KMS-11 (cell line): ENCODE measurements around the gene PC.

ENCODE experiments used
- H2AFZ ChIP-seq: fragments of 200-600 bp; sonication (generic); 2 replicates; pipeline ENCODE4 v1.6.1; 2016; ENCODE audit warnings: antibody characterized with exemption, mixed run types, low read depth
- H3K27ac ChIP-seq: fragments of 200-600 bp; sonication (generic); 2 replicates; pipeline ENCODE4 v1.6.1; 2016; ENCODE audit warnings: mild to moderate bottlenecking, mixed run types
- H3K27me3 ChIP-seq: fragments of 200-600 bp; sonication (generic); 2 replicates; pipeline ENCODE4 v1.6.1; 2017; ENCODE audit warnings: mild to moderate bottlenecking, low read depth, mixed run types, moderate library complexity; ENCODE audit not compliant: insufficient read depth
- H3K36me3 ChIP-seq: fragments of 200-600 bp; sonication (generic); 2 replicates; pipeline ENCODE4 v1.6.1; 2017; ENCODE audit warnings: mild to moderate bottlenecking, mixed run types; ENCODE audit not compliant: insufficient read depth
- H3K4me1 ChIP-seq: fragments of 200-600 bp; sonication (generic); 2 replicates; pipeline ENCODE4 v1.6.1; 2016; ENCODE audit warnings: mild to moderate bottlenecking, low read depth, mixed run types; ENCODE audit not compliant: poor library complexity, severe bottlenecking
- H3K4me2 ChIP-seq: fragments of 200-600 bp; sonication (generic); 2 replicates; pipeline ENCODE4 v1.7.0; 2016; ENCODE audit warnings: mild to moderate bottlenecking, mixed run types
- H3K4me3 ChIP-seq: fragments of 200-600 bp; sonication (generic); IDR thresholded peaks from 2 replicates; pipeline ENCODE4 v1.6.1; 2017; ENCODE audit warnings: low read depth, low read length, mixed read lengths; ENCODE audit not compliant: insufficient read depth
- H3K79me2 ChIP-seq: fragments of 200-600 bp; sonication (generic); 2 replicates; pipeline ENCODE4 v1.6.1; 2016; ENCODE audit warnings: low read depth, mixed run types; ENCODE audit not compliant: insufficient read depth
- H3K9ac ChIP-seq: fragments of 200-600 bp; sonication (generic); 2 replicates; pipeline ENCODE4 v1.6.1; 2016; ENCODE audit warnings: mild to moderate bottlenecking, mixed run types
- H4K20me1 ChIP-seq: fragments of 200-600 bp; sonication (generic); 2 replicates; pipeline ENCODE4 v1.6.1; 2016; ENCODE audit warnings: mild to moderate bottlenecking, mixed run types; ENCODE audit not compliant: insufficient read depth
- TF ChIP-seq, protein P1 (sequence below): fragments of 200-600 bp; sonication (generic); conservative IDR thresholded peaks from 2 replicates; pipeline ENCODE4 v1.6.1; 2017; ENCODE audit warnings: low read depth, mild to moderate bottlenecking, antibody characterized with exemption, low read length, moderate library complexity, mixed read lengths

The PC gene

DNA sequence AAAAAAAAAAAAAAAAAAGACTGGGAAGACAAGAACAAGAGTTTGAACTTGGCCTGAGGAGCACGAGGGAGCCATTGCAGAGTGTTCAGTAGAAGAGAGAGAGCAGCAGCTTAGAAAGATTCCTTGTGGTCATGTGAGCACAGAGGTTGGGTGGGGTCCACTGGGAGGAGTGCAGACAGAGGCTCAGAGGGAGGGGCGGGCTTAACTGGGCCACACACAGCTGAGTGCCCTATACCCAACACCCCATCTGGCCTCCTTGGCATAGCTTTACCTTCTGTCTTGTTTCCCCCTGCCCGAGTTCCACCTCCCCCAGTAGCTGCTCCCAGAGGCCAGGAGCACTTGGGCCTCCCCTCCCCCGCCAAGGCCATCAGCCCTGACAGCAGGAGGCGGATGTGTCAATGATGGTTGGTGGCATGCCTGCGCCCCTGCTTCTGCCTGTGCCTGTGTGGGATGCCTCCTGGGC is 29.0 kb upstream of the PC start:
- H3K4me3 ChIP-seq, result no peak overlapping the region
- no peaks in the 10 kb centered on the region for H3K36me3 ChIP-seq
- H3K9ac ChIP-seq, result no peak overlapping the region
- TF ChIP-seq, protein P1, sequence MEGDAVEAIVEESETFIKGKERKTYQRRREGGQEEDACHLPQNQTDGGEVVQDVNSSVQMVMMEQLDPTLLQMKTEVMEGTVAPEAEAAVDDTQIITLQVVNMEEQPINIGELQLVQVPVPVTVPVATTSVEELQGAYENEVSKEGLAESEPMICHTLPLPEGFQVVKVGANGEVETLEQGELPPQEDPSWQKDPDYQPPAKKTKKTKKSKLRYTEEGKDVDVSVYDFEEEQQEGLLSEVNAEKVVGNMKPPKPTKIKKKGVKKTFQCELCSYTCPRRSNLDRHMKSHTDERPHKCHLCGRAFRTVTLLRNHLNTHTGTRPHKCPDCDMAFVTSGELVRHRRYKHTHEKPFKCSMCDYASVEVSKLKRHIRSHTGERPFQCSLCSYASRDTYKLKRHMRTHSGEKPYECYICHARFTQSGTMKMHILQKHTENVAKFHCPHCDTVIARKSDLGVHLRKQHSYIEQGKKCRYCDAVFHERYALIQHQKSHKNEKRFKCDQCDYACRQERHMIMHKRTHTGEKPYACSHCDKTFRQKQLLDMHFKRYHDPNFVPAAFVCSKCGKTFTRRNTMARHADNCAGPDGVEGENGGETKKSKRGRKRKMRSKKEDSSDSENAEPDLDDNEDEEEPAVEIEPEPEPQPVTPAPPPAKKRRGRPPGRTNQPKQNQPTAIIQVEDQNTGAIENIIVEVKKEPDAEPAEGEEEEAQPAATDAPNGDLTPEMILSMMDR, result no peak
- H2AFZ ChIP-seq, result no peak overlapping the region
- no peaks in the 10 kb centered on the region for H4K20me1 ChIP-seq
- H3K4me2 ChIP-seq, result no peak overlapping the region
- H3K27me3 ChIP-seq, result no peaks in the 10 kb centered on the region
- peaks cover 12% of the 10 kb centered on the region for H3K4me1 ChIP-seq
- no peaks in the 10 kb centered on the region for H3K79me2 ChIP-seq
- no peak overlapping the region for H3K27ac ChIP-seq

DNA sequence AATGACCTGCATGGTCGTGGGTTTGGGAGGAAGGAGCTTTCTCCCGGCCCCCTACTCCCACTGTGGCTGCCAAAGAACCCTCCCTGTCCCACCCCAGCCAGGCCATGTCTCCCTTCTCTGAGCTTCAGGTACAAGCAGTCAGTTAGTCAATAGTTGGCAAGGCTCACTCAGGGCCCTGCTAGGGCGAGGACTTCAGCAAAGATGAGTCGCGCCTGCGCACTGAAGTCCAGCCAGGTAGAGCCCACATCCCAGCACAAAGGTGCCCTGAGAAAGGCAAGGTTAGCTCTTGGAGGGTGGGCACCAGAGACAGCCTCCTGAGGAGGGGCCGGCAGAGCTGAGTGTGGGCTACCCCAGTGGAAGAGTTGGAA is 28.0 kb upstream of the PC start:
- no peak overlapping the region for H3K27ac ChIP-seq
- H3K79me2 ChIP-seq, result no peaks in the 10 kb centered on the region
- H2AFZ ChIP-seq, result no peak overlapping the region
- TF ChIP-seq, protein P1, result no peak
- H4K20me1 ChIP-seq, result no peaks in the 10 kb centered on the region
- no peaks in the 10 kb centered on the region for H3K36me3 ChIP-seq
- peaks cover 22% of the 10 kb centered on the region for H3K4me1 ChIP-seq
- H3K4me3 ChIP-seq, result no peak overlapping the region
- H3K27me3 ChIP-seq, result no peaks in the 10 kb centered on the region
- H3K9ac ChIP-seq, result no peak overlapping the region
- H3K4me2 ChIP-seq, result no peak overlapping the region

DNA sequence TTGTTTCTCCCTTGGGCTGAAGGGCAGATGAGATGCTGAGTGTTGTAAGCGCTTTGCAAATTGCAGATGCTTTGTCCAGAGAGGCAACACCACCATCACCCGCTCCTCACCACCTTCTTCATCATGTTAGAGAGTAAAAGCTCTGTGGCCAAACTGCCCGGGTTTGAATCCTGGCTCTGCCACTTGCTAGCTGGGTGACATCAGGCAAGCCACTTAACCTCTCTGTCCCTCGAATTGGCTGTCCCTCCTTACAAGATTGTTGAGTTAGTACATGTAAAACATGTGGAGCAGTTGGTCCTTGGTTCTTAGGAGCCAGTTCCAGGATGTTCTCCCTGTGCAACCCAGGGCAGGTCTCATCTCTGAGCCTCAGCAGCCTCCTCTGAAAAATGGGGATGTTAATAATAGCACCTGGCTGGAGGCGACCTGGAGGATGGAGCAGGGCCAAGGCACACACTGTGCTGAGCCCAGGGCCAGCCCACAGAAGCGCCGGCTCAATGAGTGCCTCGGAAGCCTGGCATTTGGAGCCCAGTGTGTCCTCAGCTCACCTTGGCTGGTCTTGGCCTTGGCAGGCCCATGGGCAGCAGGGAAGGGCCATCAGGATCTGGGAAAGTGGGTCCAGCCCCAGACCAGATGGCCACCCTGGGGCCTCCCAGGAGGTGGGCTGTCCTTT is 27.5 kb upstream of the PC start:
- peaks cover 24% of the 10 kb centered on the region for H3K4me1 ChIP-seq
- H3K4me2 ChIP-seq, result no peak overlapping the region
- TF ChIP-seq, protein P1, result no peak

DNA sequence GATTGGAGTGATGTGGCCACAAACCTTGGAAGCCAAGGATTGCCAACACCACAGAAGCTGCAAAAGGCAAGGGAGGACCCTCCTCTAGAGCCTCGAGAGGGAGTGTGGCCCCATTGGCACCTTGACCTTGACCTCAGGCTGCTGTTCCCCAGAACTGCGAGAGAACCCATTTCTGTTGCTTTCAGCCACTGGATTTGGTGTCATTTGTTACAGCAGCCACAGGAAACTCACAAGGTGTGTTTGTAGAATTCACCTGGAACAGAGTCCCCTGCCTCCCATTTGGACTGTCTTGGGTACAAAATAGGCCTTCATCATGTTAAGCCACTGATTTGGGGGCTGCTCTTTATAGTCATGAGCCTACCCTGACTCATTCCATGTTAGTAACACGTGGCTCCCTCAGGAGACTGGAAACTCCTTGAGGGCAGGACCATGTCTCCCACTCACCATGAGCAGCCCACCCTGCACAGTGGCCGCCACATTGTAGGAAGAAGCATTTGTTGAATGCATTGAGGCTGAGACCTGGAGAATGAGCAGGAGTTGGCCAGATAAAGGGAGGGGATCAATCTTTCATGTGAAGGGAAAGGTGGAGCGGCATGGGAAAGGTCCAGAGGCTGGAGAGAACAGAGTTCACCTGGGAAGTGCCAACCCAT is 25.2 kb upstream of the PC start:
- Histone ChIP-seq H3K4me1 (peaks cover 24% of the 10 kb centered on the region), H3K36me3 (no peaks in the 10 kb centered on the region), H4K20me1 (no peaks in the 10 kb centered on the region), H3K27ac (no peak overlapping the region), H3K9ac (no peak overlapping the region), H3K27me3 (no peaks in the 10 kb centered on the region), H3K4me3 (no peak overlapping the region), H2AFZ (no peak overlapping the region), H3K4me2 (no peak overlapping the region; the same call in 1 of the 2 replicates), H3K79me2 (no peaks in the 10 kb centered on the region)
- TF ChIP-seq, protein P1, result no peak

More for the DNA sequence above, 27.5 kb upstream of the PC start:
- Histone ChIP-seq H3K36me3 (no peaks in the 10 kb centered on the region), H4K20me1 (no peaks in the 10 kb centered on the region), H3K27me3 (no peaks in the 10 kb centered on the region), H3K27ac (no peak overlapping the region), H3K9ac (no peak overlapping the region), H3K4me3 (no peak overlapping the region), H2AFZ (no peak overlapping the region), H3K79me2 (no peaks in the 10 kb centered on the region)
